IPS-18c (cell line): Measurements from ENCODE around the gene PAEP.

Experiments
- H3K4me3 ChIP-seq: 2 replicates; pipeline ENCODE4 v1.7.0; 2013; ENCODE audit warnings: low read depth, mild to moderate bottlenecking, low read length, moderate library complexity; ENCODE audit not compliant: insufficient read depth
- H3K9me3 ChIP-seq: one replicate; pipeline ENCODE4 v1.6.1; 2013; ENCODE audit warnings: mild to moderate bottlenecking, low read length, moderate library complexity; ENCODE audit not compliant: control insufficient read depth, insufficient read depth

Gene PAEP

DNA sequence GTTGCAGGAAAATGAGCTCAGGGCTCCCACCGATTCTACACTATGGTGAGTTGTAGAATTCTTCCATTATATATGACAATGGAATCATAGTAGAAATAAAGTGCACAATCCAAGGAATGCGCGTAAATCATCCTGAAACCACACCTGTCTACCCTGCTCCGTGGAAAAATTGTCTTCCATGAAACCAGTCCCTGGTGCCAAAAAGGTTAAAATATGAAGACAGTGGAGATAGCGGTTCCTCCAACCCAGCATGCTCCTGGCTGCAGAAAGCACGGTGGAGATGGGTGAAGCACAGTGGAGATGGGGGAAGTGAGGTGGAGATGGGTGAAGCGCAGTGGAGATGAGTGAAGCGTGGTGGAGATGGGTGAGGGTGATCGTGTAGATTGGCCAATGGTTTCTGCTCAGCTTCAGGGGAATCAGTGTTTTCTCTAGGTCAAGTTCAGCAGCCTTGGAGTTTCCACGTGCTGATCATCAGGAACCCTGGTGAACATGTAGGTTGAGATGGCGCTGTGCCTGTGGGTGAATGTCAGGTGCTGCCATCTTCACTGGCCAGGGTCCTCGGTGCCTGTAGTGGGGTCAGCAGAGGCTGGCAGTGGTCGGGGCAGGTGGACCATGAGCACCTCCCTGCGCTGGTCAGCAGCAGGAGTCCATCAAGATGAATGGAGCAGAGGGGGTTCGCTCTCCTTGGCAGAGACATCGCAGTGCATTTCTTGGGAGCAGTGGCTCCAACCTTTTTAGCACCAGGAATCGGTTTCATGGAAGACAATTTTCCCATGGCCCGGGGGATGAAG is 20.3 kb downstream of the PAEP start:
- Histone ChIP-seq H3K4me3 (no peak overlapping the region), H3K9me3 (no peaks in the 10 kb centered on the region)

- Histone ChIP-seq H3K4me3 (no peak overlapping the region), H3K9me3 (no peaks in the 10 kb centered on the region)
These were observed 21.0 kb downstream of the PAEP start for GRCh38 chr9:135582541-135582940.

- Histone ChIP-seq H3K9me3 (no peaks in the 10 kb centered on the region), H3K4me3 (no peak overlapping the region)
These were observed 21.6 kb downstream of the PAEP start for GRCh38 chr9:135582966-135583687.

- Histone ChIP-seq H3K4me3 (no peak overlapping the region), H3K9me3 (no peaks in the 10 kb centered on the region)
These were observed 22.1 kb downstream of the PAEP start for GRCh38 chr9:135583688-135584011.

- Histone ChIP-seq H3K4me3 (no peak overlapping the region), H3K9me3 (no peaks in the 10 kb centered on the region)
These were observed 22.8 kb downstream of the PAEP start for GRCh38 chr9:135584371-135584770.

- Histone ChIP-seq H3K9me3 (no peaks in the 10 kb centered on the region), H3K4me3 (no peak overlapping the region)
These were observed 23.4 kb downstream of the PAEP start for GRCh38 chr9:135584934-135585333.

DNA sequence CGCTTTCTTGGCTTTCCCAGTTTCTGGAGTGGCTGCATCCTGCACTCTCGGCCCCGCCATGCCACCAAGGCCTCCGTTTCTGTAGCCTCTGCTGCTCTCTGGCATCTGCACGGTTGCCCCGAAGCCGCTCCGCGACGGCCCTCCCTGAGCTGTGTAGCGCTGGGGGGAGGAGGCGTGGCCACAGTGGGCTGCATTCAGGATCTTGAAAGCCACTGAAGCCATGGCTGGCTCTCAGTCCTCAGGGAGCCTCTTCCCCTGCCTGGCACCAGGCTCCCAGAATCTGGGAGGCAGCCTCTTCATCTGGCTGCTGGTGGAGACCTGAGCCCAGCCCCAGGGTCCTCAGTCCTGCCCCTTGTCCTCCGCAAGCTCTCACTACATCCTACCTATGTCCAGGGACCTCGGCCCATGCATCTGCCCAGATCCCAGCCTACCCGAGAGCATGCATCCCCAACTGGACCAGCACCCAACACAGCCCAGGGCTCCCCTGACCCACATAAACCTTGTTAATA is 25.1 kb downstream of the PAEP start:
- Histone ChIP-seq H3K4me3 (no peak overlapping the region), H3K9me3 (no peaks in the 10 kb centered on the region)

- H3K9me3 ChIP-seq, result no peaks in the 10 kb centered on the region
- no peak overlapping the region for H3K4me3 ChIP-seq
These were observed 26.1 kb downstream of the PAEP start for GRCh38 chr9:135587658-135588057.

GRCh38 chr9:135588371-135588770 is 26.8 kb downstream of the PAEP start:
- no peak overlapping the region for H3K4me3 ChIP-seq
- no peaks in the 10 kb centered on the region for H3K9me3 ChIP-seq

DNA sequence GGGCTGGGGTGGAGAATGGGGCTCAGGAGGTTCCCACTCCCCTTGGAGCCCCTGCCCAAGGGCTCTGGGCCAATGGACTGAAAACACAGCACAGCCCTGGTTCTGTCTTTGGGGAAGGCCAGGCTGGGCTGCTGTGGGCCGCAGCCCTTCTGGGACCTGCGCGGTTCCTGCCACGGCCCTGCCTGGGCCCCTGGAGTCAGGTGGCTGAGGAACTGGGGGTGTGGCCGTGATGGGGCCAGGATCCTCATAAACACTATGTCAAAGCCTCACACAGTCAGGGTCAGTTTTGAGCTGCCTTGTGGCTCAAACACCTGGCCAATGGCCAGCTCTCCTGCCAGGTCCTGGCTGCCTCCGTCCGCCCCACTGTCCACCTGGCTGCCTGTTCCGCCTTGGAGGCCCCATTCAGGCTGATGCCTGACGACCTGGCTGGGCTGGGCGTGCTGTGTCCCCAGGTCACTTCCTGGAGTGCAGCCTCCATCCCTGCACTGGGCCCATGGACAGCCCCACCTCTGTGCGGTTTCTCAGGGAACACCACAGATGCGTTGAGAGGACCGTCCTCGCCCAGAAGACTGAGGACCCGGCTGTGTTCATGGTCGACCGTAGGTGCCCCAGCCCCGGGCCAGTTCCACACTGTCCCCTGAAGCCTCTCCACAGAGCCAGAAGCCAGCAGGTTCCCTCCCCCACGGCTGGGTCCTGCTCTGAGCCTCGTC is 27.5 kb downstream of the PAEP start:
- Histone ChIP-seq H3K4me3 (no peak overlapping the region), H3K9me3 (no peaks in the 10 kb centered on the region)

DNA sequence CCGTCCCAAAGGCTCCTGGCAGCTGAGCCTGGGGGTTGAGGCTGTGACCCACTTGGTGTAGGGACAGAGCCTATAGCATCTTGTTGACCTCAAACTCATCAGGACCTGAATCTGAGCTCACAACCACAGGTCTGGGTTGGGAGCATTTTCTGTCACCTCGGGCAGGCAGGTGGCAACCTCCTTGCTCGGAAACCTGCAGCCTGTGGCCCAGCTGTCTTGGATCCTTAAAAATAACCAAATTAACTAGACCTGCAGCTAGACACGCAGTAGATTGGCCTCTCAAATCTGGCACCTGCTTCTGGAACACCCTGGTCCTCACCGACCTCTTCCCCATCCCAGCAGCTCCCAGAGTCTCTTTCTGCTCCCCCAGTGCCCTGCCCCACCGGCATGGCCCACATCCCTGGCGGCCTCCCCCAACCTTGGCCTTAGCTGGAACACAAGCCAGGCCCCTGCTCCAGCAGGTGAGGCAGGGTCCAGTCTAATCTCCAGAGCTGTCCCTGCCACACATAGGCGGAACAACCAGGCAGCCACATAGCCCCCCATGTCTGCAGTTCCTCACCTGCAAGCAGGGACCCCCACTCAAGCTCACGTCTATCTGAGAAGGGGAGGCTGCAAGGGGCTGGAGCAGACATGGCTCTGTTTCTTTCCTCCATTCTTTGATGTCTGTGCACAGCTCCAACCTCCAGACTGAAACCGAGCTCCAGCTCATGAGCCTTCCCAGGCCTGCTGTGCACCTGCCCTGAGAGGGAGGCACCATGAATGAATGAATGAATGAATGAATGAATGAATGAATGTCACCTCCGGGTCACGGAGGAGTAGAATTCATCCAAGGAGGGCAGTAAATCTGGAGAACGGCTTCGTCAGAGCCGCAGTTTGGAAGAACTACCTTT is 28.3 kb downstream of the PAEP start:
- Histone ChIP-seq H3K9me3 (no peaks in the 10 kb centered on the region), H3K4me3 (no peak overlapping the region)

- H3K4me3 ChIP-seq, result no peak overlapping the region
These were observed 29.0 kb downstream of the PAEP start for GRCh38 chr9:135590486-135591079.

DNA sequence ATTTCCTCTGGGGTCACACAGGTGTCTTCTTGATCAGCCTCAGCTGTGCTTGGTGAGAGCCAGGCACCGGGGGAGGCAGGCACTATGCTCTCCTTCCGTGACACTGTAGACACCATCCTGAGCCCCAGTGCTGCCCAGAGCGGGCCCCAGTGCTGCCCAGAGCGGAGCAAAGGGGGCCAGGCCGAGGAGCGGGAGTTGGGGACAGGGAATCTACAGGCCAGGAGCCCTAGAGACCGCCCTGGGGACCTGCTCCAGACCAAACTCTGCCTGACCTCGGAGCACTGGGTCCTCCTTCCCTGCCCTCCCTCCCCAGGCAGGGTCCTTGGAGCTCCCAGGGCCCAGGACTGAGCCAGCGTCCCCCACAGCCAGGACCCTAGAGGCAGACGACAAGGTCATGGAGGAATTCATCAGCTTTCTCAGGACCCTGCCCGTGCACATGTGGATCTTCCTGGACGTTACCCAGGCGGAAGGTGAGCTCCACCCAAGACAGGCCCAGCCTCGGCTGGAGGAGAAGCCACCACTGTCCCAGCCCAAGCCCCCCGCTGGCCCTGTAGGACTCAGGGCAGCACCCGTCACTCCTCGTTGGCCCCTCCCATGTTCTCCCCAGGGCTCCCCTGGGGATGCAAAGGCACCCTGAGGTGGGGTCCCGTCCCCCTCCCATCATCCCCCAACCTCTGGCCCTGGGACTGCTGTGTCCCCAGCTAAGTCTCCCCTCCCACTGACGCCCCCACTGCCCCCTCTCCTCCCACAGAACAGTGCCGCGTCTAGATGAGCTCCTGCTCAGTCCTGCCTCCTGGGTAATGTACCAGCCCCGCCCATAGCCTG is 30.2 kb downstream of the PAEP start:
- H3K4me3 ChIP-seq, result no peak overlapping the region
- H3K9me3 ChIP-seq, result peaks cover 4% of the 10 kb centered on the region

More at GRCh38 chr9:135590486-135591079, 29.0 kb downstream of the PAEP start:
- no peaks in the 10 kb centered on the region for H3K9me3 ChIP-seq

DNA sequence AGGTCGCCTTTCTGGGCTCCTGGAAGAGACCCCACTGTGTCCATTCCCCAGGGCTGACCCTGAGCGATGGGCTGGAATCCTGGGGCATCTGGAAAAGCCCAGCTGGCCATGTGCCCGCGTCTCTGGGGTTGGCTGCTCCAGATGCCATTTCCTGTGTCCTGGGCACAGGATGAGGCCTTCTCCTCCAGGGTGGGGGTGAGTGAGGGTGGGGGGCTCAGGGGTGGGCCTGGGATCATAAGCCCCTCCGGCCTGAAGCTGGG is 30.7 kb downstream of the PAEP start:
- H3K4me3 ChIP-seq, result no peak overlapping the region
- peaks cover 4% of the 10 kb centered on the region for H3K9me3 ChIP-seq

GRCh38 chr9:135592625-135593024 is 31.1 kb downstream of the PAEP start:
- H3K4me3 ChIP-seq, result no peak overlapping the region

GRCh38 chr9:135596211-135596610 is 34.7 kb downstream of the PAEP start:
- Histone ChIP-seq H3K9me3 (peaks cover 4% of the 10 kb centered on the region), H3K4me3 (no peak overlapping the region)

More at GRCh38 chr9:135592625-135593024, 31.1 kb downstream of the PAEP start:
- H3K9me3 ChIP-seq, result peaks cover 4% of the 10 kb centered on the region
